Upper lobe of left lung (tissue), 4 donors: ENCODE results near the gene HAO2.

Experiments
- EP300 ChIP-seq, 4 donors: sonication (generic); formaldehyde crosslinking; IDR thresholded peaks; one replicate each; pipeline ENCODE4 v1.5.1; 2017; ENCODE audit warnings: antibody characterized with exemption in 4 of 4, control low read depth in 2 of 4
- POLR2A ChIP-seq, 4 donors: fragments of 450-650 bp; IDR thresholded peaks; one replicate each; pipeline ENCODE4 v1.5.1; 2016 to 2017; ENCODE audit warnings: antibody characterized with exemption in 4 of 4, mild to moderate bottlenecking in 2 of 4
- TF ChIP-seq, protein P1 (sequence below), 6 experiments: fragments of 450-650 bp in 4 of 6; fragments of 200-600 bp in 2 of 6; sonication (generic) in 2 of 6; IDR thresholded peaks; one replicate each; pipeline ENCODE4 v1.5.1; 2016 to 2019; ENCODE audit warnings: antibody characterized with exemption in 6 of 6

DNA sequence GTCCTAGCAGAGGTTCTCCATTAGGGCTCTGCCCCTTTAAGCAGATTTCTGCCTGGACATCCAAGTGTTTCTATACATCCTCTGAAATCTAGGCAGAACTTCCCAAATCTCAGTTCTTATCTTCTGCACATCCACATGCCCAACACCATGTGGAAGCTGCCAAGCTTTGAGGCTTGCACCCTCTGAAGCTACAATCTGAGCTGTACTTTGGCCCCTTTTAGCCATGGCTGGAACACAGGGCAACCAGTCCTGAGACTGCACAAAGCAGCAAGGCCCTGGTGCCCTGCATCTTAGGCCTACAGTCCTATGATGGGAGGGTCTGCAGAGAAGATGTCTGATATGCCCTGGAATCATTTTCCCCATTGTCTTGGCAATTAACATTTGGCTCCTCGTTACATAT is 8.0 kb downstream of the HAO2 start:
- no peak for TF ChIP-seq POLR2A (IDR thresholded peaks at IDR 0.05)
- TF ChIP-seq, protein P1, sequence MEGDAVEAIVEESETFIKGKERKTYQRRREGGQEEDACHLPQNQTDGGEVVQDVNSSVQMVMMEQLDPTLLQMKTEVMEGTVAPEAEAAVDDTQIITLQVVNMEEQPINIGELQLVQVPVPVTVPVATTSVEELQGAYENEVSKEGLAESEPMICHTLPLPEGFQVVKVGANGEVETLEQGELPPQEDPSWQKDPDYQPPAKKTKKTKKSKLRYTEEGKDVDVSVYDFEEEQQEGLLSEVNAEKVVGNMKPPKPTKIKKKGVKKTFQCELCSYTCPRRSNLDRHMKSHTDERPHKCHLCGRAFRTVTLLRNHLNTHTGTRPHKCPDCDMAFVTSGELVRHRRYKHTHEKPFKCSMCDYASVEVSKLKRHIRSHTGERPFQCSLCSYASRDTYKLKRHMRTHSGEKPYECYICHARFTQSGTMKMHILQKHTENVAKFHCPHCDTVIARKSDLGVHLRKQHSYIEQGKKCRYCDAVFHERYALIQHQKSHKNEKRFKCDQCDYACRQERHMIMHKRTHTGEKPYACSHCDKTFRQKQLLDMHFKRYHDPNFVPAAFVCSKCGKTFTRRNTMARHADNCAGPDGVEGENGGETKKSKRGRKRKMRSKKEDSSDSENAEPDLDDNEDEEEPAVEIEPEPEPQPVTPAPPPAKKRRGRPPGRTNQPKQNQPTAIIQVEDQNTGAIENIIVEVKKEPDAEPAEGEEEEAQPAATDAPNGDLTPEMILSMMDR (IDR thresholded peaks at IDR 0.05), result no peak
- no peak for TF ChIP-seq EP300 (IDR thresholded peaks at IDR 0.05)
